GM23338 (cell line): ENCODE results near the gene GRM4. TPM values are rescaled to one million over a fixed set of nuclear protein-coding genes. Genes with fewer than 3 reads are reported as not detected.

Source experiments
- ATAC-seq: fragments of 200-7000 bp; cut with Tn5 transposase; 3 replicates; pipeline ENCODE4 v1.9.1; 2020
- DNase-seq: peaks from one replicate; pipeline ENCODE4 v3.0.0-alpha.2; 2015; ENCODE audit warnings: low spot score
- H2AFZ ChIP-seq: fragments of 200-600 bp; sonication (generic); 2 replicates; pipeline ENCODE4 v1.8.0; 2016; ENCODE audit warnings: antibody characterized with exemption, mild to moderate bottlenecking, moderate library complexity
- H3F3A ChIP-seq: fragments of 200-600 bp; sonication (generic); replicated peaks from 2 replicates; pipeline ENCODE4 v1.8.0; 2017; ENCODE audit warnings: antibody characterized with exemption, mixed run types, low read depth
- H3K27ac ChIP-seq: fragments of 200-600 bp; sonication (generic); 2 replicates; pipeline ENCODE4 v1.6.1; 2016; ENCODE audit warnings: low read depth
- H3K27me3 ChIP-seq: fragments of 200-600 bp; sonication (generic); 2 replicates; pipeline ENCODE4 v1.8.0; 2016; ENCODE audit warnings: mild to moderate bottlenecking, mixed run types, moderate library complexity; ENCODE audit not compliant: insufficient read depth
- H3K36me3 ChIP-seq: fragments of 200-600 bp; sonication (generic); 2 replicates; pipeline ENCODE4 v1.8.0; 2016; ENCODE audit warnings: mild to moderate bottlenecking; ENCODE audit not compliant: insufficient read depth
- H3K4me1 ChIP-seq: fragments of 200-600 bp; sonication (generic); 2 replicates; pipeline ENCODE4 v1.8.0; 2016; ENCODE audit warnings: mild to moderate bottlenecking, moderate library complexity; ENCODE audit not compliant: insufficient read depth
- H3K4me2 ChIP-seq: fragments of 200-600 bp; sonication (generic); 2 replicates; pipeline ENCODE4 v1.7.1; 2017; ENCODE audit warnings: mixed run types
- H3K4me3 ChIP-seq: fragments of 200-600 bp; sonication (generic); 2 replicates; pipeline ENCODE4 v1.6.1; 2016; ENCODE audit warnings: mixed run types
- H3K79me2 ChIP-seq: fragments of 200-600 bp; sonication (generic); replicated peaks from 2 replicates; pipeline ENCODE4 v1.8.0; 2017; ENCODE audit warnings: mild to moderate bottlenecking; ENCODE audit not compliant: insufficient read depth
- H3K9me2 ChIP-seq: fragments of 200-600 bp; sonication (generic); 2 replicates; pipeline ENCODE4 v1.8.0; 2017; ENCODE audit not compliant: insufficient read depth
- H4K20me1 ChIP-seq: fragments of 200-600 bp; sonication (generic); replicated peaks from 2 replicates; pipeline ENCODE4 v1.8.0; 2017; ENCODE audit warnings: mild to moderate bottlenecking; ENCODE audit not compliant: insufficient read depth
- H3K27ac Mint-ChIP-seq: 2 replicates; pipeline ENCODE4 v1.8.0; 2020; ENCODE audit warnings: inconsistent platforms, mild to moderate bottlenecking, moderate library complexity, mixed read lengths
- H3K27me3 Mint-ChIP-seq: 3 replicates; pipeline ENCODE4 v1.8.0; 2022; ENCODE audit warnings: low read depth, mild to moderate bottlenecking, moderate library complexity, mixed read lengths, inconsistent platforms; ENCODE audit not compliant: insufficient read depth, poor library complexity
- H3K36me3 Mint-ChIP-seq: 3 replicates; pipeline ENCODE4 v1.8.0; 2021; ENCODE audit warnings: low read depth, mild to moderate bottlenecking, inconsistent platforms, moderate library complexity, mixed read lengths
- H3K4me1 Mint-ChIP-seq: 3 replicates; pipeline ENCODE4 v1.8.0; 2020; ENCODE audit warnings: mild to moderate bottlenecking, inconsistent platforms, mixed read lengths
- H3K4me3 Mint-ChIP-seq: 3 replicates; pipeline ENCODE4 v1.8.0; 2021; ENCODE audit warnings: moderate library complexity, mild to moderate bottlenecking, inconsistent platforms, mixed read lengths
- H3K9me3 Mint-ChIP-seq: 3 replicates; pipeline ENCODE4 v1.8.0; 2020; ENCODE audit warnings: moderate library complexity, mild to moderate bottlenecking, inconsistent platforms, mixed read lengths
- CREB1 ChIP-seq: fragments of 250-450 bp; sonication (Bioruptor Pico); IDR thresholded peaks from 2 replicates; pipeline ENCODE4 v1.5.0; 2020; ENCODE audit warnings: low read depth, mild to moderate bottlenecking, moderate library complexity
- EZH2 ChIP-seq: fragments of 200-600 bp; sonication (generic); IDR thresholded peaks from one replicate; pipeline ENCODE4 v1.8.0; 2017; ENCODE audit warnings: antibody characterized with exemption, mild to moderate bottlenecking, low read depth; ENCODE audit not compliant: unreplicated experiment
- EZH2phosphoT487 ChIP-seq: fragments of 200-600 bp; sonication (generic); IDR thresholded peaks from one replicate; pipeline ENCODE4 v1.8.1; 2018; ENCODE audit warnings: antibody characterized with exemption; ENCODE audit not compliant: unreplicated experiment
- NANOG ChIP-seq: IDR thresholded peaks from 2 replicates; pipeline ENCODE4 v1.6.1; 2016; ENCODE audit warnings: antibody characterized with exemption, borderline replicate concordance
- POLR2AphosphoS5 ChIP-seq: IDR thresholded peaks from 2 replicates; pipeline ENCODE4 v1.6.1; 2016; ENCODE audit warnings: antibody characterized with exemption, low read depth
- REST ChIP-seq: IDR thresholded peaks from one replicate; pipeline ENCODE4 v1.6.1; 2018; ENCODE audit warnings: antibody characterized with exemption; ENCODE audit not compliant: unreplicated experiment
- ZNF114 ChIP-seq: fragments of 250-450 bp; sonication (Bioruptor Pico); IDR thresholded peaks from 2 replicates; pipeline ENCODE4 v1.5.0; 2020; ENCODE audit warnings: mild to moderate bottlenecking, moderate library complexity
- ZNF331 ChIP-seq: fragments of 250-450 bp; sonication (Bioruptor Pico); IDR thresholded peaks from 2 replicates; pipeline ENCODE4 v1.5.0; 2020; ENCODE audit warnings: low read depth, mild to moderate bottlenecking, moderate library complexity
- ZNF462 ChIP-seq: fragments of 250-450 bp; sonication (Bioruptor Pico); IDR thresholded peaks from 2 replicates; pipeline ENCODE4 v1.5.0; 2020; ENCODE audit warnings: mild to moderate bottlenecking, moderate library complexity
- polyA plus RNA-seq: library from polyadenylated mRNA; unstranded; fragments of >200 nt; fragmentation: Nextera tagmentation; extraction: Ambion mirVana; gene quantifications from 2 replicates; pipeline ENCODE4 v1.2.1, GENCODE V29; 2016
- total RNA-seq: library from RNA; depleted of rRNA; stranded (reverse); fragments of >200 nt; shearing (Covaris generic); gene quantifications from 2 replicates; pipeline ENCODE4 v1.2.3, GENCODE V29; 2014

GRM4 gene
- total and polyA plus RNA-seq, 2 experiments from 2014 or later = 7.0 to 30.6 TPM

- TF ChIP-seq REST (no peak), CREB1 (CRISPR knock-in tag) (no peak), NANOG (no peak), ZNF331 (CRISPR knock-in tag) (no peak), EZH2 (no peak)
These were observed 37.1 kb upstream of the GRM4 start (continued) for GRCh38 chr6:34182751-34183531.

GRCh38 chr6:34181908-34182307 lies 36.0 kb upstream of the GRM4 start:
- H3K27me3 Mint-ChIP-seq = peaks cover 8% of the 10 kb centered on the region
- TF ChIP-seq EZH2phosphoT487 (no peak), ZNF331 (CRISPR knock-in tag) (no peak), ZNF462 (no peak), POLR2AphosphoS5 (no peak), ZNF114 (CRISPR knock-in tag) (no peak), CREB1 (CRISPR knock-in tag) (no peak)
- no peaks in the 10 kb centered on the region for H3K36me3 ChIP-seq
- H3K4me1 Mint-ChIP-seq = no peaks in the 10 kb centered on the region
- ATAC-seq = no peak
- H3K4me3 ChIP-seq = no peak overlapping the region
- H3K36me3 Mint-ChIP-seq = no peaks in the 10 kb centered on the region
- H3F3A ChIP-seq = no peaks in the 10 kb centered on the region
- H4K20me1 ChIP-seq = no peaks in the 10 kb centered on the region
- no peak for DNase-seq
- H3K27ac Mint-ChIP-seq = no peak overlapping the region
- no peaks in the 10 kb centered on the region for H3K79me2 ChIP-seq
- H3K27ac ChIP-seq = no peak overlapping the region
- H3K4me1 ChIP-seq = no peaks in the 10 kb centered on the region
- peaks cover 3% of the 10 kb centered on the region; the same call in 1 of the 3 replicates for H3K9me3 Mint-ChIP-seq
- H3K4me2 ChIP-seq = no peak overlapping the region
- no peaks in the 10 kb centered on the region for H3K9me2 ChIP-seq
- no peak overlapping the region for H3K4me3 Mint-ChIP-seq
- H3K27me3 ChIP-seq = no peaks in the 10 kb centered on the region
- H2AFZ ChIP-seq = no peak overlapping the region
